Mammary epithelial cell (primary cell): ENCODE data around the gene LPCAT1.
"Not testable (repeated sequence)": the region's sequence is repeated elsewhere in the genome, so short reads cannot be mapped to it uniquely, and the experiment has no call there.

Experiments used
- CTCF ChIP-seq, 2 donors: IDR thresholded peaks in 1 of 2; conservative IDR thresholded peaks in 1 of 2; 2 replicates each; pipeline ENCODE4 v1.5.1; 2011 to 2012; ENCODE audit warnings: inconsistent platforms in 2 of 2, low read length in 2 of 2, mild to moderate bottlenecking in 2 of 2, control low read depth in 1 of 2, low read depth in 1 of 2; ENCODE audit not compliant: insufficient read depth in 1 of 2; ENCODE audit errors: extremely low read depth in 1 of 2
- EZH2 ChIP-seq: IDR thresholded peaks from 2 replicates; pipeline ENCODE4 v1.6.1; 2012; ENCODE audit warnings: low read length, inconsistent platforms, borderline replicate concordance

GRCh38 chr5:1567527-1568200, 43.9 kb upstream of the LPCAT1 start:
- TF ChIP-seq CTCF (conservative IDR thresholded peaks at IDR 0.05 in 1 of 2, IDR thresholded peaks at IDR 0.05 in 1 of 2; ENCODE audit: extremely low read depth in 1 of 2, insufficient read depth in 1 of 2, low read depth in 1 of 2, low read length in 2 of 2); EZH2: not testable (repeated sequence)
